ENCODE data around the gene LRRC49. TPM values are rescaled to one million over a fixed set of nuclear protein-coding genes. Genes with fewer than 3 reads are reported as not detected.
A peak's percentile ranks its signal among the peaks of the same experiment; 100 is the strongest.

Gene LRRC49
- total RNA-seq, 1 donor from 2014 or later, result 23.6 TPM

DNA sequence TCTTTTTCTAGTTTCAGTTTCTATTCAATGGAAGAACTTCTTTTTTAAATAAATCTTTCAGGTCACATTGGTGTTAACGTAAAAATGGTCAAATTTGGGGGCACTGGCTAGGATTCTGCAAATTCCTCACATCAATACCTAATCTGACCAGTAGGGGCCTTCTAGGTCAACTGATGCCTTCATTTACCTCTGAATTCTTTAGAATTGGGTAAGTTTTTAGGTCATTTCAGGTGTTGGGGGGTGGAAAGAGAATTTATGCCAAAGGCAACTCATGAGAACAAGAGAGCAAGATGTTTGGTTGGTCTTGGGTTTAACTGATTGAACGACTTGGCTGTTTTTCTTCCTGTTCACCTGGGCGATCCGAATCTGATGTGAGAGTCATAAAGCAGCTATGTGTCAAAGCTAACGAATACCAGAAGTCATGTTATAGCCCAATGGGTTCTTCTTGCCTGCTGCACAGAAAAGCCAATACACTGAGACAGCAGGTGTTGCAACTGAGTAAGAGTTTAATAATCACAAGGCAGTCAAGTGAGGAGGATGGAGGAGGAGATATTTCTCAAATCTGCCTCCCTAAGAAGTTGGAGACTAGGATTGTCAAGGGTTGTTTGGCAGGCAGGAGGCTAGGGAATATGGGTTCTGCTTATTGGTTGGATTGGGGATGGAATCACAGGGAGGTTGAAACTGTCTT lies 15.3 kb downstream of the LRRC49 start:
- DNase-seq (ENCODE audit: low spot score, unreplicated experiment), result no peak
- no peak overlapping the region for H3K4me3 Mint-ChIP-seq (ENCODE audit: low read depth)
- H3K36me3 Mint-ChIP-seq (ENCODE audit: insufficient read depth), result peaks cover 40% of the 10 kb centered on the region
- TF ChIP-seq, protein P1, sequence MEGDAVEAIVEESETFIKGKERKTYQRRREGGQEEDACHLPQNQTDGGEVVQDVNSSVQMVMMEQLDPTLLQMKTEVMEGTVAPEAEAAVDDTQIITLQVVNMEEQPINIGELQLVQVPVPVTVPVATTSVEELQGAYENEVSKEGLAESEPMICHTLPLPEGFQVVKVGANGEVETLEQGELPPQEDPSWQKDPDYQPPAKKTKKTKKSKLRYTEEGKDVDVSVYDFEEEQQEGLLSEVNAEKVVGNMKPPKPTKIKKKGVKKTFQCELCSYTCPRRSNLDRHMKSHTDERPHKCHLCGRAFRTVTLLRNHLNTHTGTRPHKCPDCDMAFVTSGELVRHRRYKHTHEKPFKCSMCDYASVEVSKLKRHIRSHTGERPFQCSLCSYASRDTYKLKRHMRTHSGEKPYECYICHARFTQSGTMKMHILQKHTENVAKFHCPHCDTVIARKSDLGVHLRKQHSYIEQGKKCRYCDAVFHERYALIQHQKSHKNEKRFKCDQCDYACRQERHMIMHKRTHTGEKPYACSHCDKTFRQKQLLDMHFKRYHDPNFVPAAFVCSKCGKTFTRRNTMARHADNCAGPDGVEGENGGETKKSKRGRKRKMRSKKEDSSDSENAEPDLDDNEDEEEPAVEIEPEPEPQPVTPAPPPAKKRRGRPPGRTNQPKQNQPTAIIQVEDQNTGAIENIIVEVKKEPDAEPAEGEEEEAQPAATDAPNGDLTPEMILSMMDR (IDR thresholded peaks at IDR 0.05; ENCODE audit: unreplicated experiment), result peak; percentile 40
- no peaks in the 10 kb centered on the region for H3K27me3 Mint-ChIP-seq
- no peak overlapping the region for H3K27ac Mint-ChIP-seq
- H3K4me1 Mint-ChIP-seq (ENCODE audit: low read depth), result peaks cover 2% of the 10 kb centered on the region
- peaks cover 27% of the 10 kb centered on the region for H3K9me3 Mint-ChIP-seq (ENCODE audit: low read depth)

DNA sequence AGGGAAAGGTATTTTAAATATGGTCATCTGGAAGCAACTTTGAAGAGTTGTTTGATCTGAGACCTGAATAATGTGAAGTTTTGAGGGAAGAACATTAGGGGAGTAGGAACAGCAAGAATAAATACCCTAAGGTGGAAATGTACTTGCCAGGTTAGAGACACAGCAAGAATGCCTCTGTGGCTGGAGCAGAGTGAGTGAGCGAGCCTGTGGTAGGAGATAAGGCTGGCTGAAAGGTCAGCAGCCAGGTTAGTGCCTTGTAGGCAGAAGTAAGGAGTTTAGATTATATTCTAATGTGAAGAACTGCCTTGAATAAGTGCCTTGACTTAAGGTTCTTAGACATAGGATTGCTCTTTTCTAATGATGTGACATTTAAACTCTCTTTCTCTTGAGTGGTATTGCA lies 18.3 kb downstream of the LRRC49 start:
- Mint-ChIP-seq H3K27me3 (no peaks in the 10 kb centered on the region), H3K27ac (no peak overlapping the region), H3K36me3 (ENCODE audit: insufficient read depth) (peaks cover 34% of the 10 kb centered on the region), H3K9me3 (ENCODE audit: low read depth) (peaks cover 23% of the 10 kb centered on the region), H3K4me3 (ENCODE audit: low read depth) (no peak overlapping the region), H3K4me1 (ENCODE audit: low read depth) (peaks cover 2% of the 10 kb centered on the region)
- DNase-seq (ENCODE audit: low spot score, unreplicated experiment), result no peak
- TF ChIP-seq, protein P1 (IDR thresholded peaks at IDR 0.05; ENCODE audit: unreplicated experiment), result no peak

DNA sequence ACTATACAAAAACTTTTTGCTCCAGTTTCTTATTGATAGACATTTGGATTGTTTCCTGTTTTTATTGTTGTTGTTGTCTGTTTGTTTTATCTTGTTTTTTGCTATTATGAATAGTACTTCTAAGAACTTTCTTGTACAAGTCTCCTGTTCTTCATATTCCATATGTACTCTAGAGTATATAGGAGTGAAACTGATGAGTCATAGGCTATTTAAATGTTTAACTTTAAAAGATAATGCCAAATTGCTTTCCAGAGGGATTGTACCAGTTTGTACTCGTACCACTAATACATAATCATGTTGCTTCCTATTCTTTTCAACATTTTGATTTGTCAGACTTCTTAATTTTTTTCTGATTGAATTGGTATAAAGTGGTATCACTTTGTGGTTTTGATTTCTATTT lies 19.6 kb downstream of the LRRC49 start:
- Mint-ChIP-seq H3K4me3 (ENCODE audit: low read depth) (no peak overlapping the region), H3K27ac (no peak overlapping the region), H3K36me3 (ENCODE audit: insufficient read depth) (peaks cover 25% of the 10 kb centered on the region), H3K4me1 (ENCODE audit: low read depth) (peaks cover 2% of the 10 kb centered on the region), H3K27me3 (no peaks in the 10 kb centered on the region), H3K9me3 (ENCODE audit: low read depth) (peaks cover 15% of the 10 kb centered on the region)
- TF ChIP-seq, protein P1 (IDR thresholded peaks at IDR 0.05; ENCODE audit: unreplicated experiment), result no peak
- no peak for DNase-seq (ENCODE audit: low spot score, unreplicated experiment)

DNA sequence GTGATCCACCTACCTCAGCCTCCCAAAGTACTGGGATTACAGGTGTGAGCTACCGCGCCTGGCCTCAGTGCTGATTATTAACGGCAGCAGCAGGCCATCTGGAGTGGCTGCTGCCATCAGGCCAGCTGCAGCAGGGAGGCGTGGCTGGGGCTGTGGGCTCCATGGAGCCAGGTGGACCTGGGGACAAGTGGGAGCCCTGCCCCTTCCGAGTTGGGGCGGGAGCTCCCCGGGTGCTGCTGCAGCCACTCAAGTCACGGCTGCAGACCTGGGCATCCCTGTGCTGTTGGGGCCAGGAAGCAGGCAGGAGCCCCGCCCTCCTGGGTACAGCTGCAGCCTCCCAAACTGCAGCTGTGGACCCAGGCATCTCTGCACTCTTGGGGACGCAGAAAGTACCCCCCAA lies 23.9 kb downstream of the LRRC49 start:
- no peaks in the 10 kb centered on the region for H3K9me3 Mint-ChIP-seq (ENCODE audit: low read depth)
- no peak for DNase-seq (ENCODE audit: low spot score, unreplicated experiment)
- TF ChIP-seq, protein P1 (IDR thresholded peaks at IDR 0.05; ENCODE audit: unreplicated experiment), result no peak
- H3K4me1 Mint-ChIP-seq (ENCODE audit: low read depth), result no peaks in the 10 kb centered on the region
- H3K36me3 Mint-ChIP-seq (ENCODE audit: insufficient read depth), result peaks cover 3% of the 10 kb centered on the region
- no peaks in the 10 kb centered on the region for H3K27me3 Mint-ChIP-seq
- no peak overlapping the region for H3K4me3 Mint-ChIP-seq (ENCODE audit: low read depth)
- H3K27ac Mint-ChIP-seq, result no peak overlapping the region

DNA sequence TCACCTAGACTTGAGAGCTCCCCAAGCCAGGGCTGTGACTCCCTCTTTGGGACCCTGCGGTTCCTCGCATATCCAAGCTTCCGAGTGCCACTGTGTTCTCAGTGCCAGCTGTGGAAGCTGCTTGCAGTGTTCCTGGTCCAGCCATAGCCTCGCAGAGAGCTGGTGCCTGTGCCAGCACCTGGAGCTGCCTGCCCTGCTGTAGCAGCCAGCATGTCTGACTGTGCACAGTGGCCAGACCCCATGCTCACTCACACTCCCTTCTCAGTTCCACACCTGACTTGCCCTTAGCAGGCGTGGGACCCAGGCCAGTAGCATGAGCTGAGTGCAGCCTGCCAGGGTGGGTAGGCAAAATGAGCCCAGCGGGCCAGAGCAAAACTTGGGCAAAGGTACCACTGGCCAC lies 25.3 kb downstream of the LRRC49 start:
- TF ChIP-seq, protein P1 (IDR thresholded peaks at IDR 0.05; ENCODE audit: unreplicated experiment), result no peak
- Mint-ChIP-seq H3K36me3 (ENCODE audit: insufficient read depth) (peaks cover 6% of the 10 kb centered on the region), H3K27me3 (no peaks in the 10 kb centered on the region), H3K27ac (no peak overlapping the region), H3K4me1 (ENCODE audit: low read depth) (no peaks in the 10 kb centered on the region), H3K4me3 (ENCODE audit: low read depth) (no peak overlapping the region), H3K9me3 (ENCODE audit: low read depth) (no peaks in the 10 kb centered on the region)
- no peak for DNase-seq (ENCODE audit: low spot score, unreplicated experiment)

Data from progenitor cell of endocrine pancreas (in vitro differentiated cells).